Hepatocyte (in vitro differentiated cells): ENCODE measurements around the gene CCL28.

ENCODE experiments used
- EZH2 ChIP-seq: fragments of 200-600 bp; sonication (generic); IDR thresholded peaks from 2 replicates; pipeline ENCODE4 v1.6.1; 2016; ENCODE audit warnings: antibody characterized with exemption, mild to moderate bottlenecking, borderline replicate concordance
- EZH2phosphoT487 ChIP-seq: fragments of 200-600 bp; sonication (generic); IDR thresholded peaks from one replicate; pipeline ENCODE4 v1.6.1; 2018; ENCODE audit warnings: antibody characterized with exemption, mild to moderate bottlenecking, low read depth, moderate library complexity; ENCODE audit not compliant: unreplicated experiment, severe bottlenecking
- TF ChIP-seq, protein P1 (sequence below): fragments of 200-600 bp; sonication (generic); IDR thresholded peaks from 2 replicates; pipeline ENCODE4 v1.5.1; 2016; ENCODE audit warnings: antibody characterized with exemption, mild to moderate bottlenecking; ENCODE audit not compliant: poor library complexity

DNA sequence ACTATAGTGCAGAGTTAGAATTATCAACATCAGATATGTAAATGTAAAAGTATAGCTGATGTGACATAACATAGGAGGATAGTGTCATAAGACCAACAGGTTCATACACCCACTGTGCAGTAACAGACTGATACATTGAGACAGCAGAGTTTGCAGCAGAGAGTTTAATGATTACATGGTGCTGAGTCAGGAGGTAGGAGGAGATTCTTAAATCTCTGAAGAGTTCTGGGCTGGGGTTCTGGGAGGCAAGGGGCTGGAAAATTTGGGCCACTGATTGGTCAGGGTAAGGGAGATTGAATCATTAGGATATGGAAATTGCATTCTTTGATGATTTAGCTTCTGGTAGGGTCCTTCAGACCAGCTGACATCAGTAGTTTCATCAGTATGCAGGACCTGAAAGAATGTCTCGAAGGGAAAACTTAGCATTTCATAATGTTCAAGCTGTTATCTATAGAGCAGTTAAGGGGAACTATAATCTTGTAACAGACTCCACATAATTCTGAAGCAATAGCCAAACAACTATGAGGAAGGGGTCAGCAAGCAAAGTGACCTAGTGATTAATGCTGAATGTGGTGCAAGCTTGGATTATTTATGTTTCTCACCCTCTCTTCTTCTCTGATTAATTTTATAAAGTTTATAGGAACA, 35.6 kb downstream of the CCL28 start:
- TF ChIP-seq, protein P1, sequence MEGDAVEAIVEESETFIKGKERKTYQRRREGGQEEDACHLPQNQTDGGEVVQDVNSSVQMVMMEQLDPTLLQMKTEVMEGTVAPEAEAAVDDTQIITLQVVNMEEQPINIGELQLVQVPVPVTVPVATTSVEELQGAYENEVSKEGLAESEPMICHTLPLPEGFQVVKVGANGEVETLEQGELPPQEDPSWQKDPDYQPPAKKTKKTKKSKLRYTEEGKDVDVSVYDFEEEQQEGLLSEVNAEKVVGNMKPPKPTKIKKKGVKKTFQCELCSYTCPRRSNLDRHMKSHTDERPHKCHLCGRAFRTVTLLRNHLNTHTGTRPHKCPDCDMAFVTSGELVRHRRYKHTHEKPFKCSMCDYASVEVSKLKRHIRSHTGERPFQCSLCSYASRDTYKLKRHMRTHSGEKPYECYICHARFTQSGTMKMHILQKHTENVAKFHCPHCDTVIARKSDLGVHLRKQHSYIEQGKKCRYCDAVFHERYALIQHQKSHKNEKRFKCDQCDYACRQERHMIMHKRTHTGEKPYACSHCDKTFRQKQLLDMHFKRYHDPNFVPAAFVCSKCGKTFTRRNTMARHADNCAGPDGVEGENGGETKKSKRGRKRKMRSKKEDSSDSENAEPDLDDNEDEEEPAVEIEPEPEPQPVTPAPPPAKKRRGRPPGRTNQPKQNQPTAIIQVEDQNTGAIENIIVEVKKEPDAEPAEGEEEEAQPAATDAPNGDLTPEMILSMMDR: no peak
- TF ChIP-seq EZH2 (no peak), EZH2phosphoT487 (no peak)
